ENCODE data around the gene SLC38A3.

The SLC38A3 gene

GRCh38 chr3:50232303-50232702, 27.2 kb downstream of the SLC38A3 start:
- Histone ChIP-seq H3K27ac (replicated peaks) (no peak overlapping the region), H3K27me3 (ENCODE audit: insufficient read depth, poor library complexity, severe bottlenecking) (no peaks in the 10 kb centered on the region), H3K4me3 (replicated peaks; ENCODE audit: insufficient read depth, low read length) (no peak overlapping the region)
- no peak for DNase-seq (ENCODE audit: low read depth in 1 of 2, low spot score in 1 of 2)
- TF ChIP-seq POLR2AphosphoS5 (IDR thresholded peaks at IDR 0.05; ENCODE audit: low read depth) (no peak), GABPA (IDR thresholded peaks at IDR 0.05; ENCODE audit: low read depth) (no peak), CTCF (IDR thresholded peaks at IDR 0.05; ENCODE audit: insufficient read depth, low read length) (no peak)

- H3K4me3 ChIP-seq (replicated peaks; ENCODE audit: insufficient read depth, low read length): no peak overlapping the region
- no peak for TF ChIP-seq POLR2AphosphoS5 (IDR thresholded peaks at IDR 0.05; ENCODE audit: low read depth)
- TF ChIP-seq SPI1 (IDR thresholded peaks at IDR 0.05; ENCODE audit: borderline replicate concordance, low read depth): no peak
- TF ChIP-seq CTCF (IDR thresholded peaks at IDR 0.05; ENCODE audit: insufficient read depth, low read length): no peak
- no peak for TF ChIP-seq GABPA (IDR thresholded peaks at IDR 0.05; ENCODE audit: low read depth)
- TF ChIP-seq, protein P1, sequence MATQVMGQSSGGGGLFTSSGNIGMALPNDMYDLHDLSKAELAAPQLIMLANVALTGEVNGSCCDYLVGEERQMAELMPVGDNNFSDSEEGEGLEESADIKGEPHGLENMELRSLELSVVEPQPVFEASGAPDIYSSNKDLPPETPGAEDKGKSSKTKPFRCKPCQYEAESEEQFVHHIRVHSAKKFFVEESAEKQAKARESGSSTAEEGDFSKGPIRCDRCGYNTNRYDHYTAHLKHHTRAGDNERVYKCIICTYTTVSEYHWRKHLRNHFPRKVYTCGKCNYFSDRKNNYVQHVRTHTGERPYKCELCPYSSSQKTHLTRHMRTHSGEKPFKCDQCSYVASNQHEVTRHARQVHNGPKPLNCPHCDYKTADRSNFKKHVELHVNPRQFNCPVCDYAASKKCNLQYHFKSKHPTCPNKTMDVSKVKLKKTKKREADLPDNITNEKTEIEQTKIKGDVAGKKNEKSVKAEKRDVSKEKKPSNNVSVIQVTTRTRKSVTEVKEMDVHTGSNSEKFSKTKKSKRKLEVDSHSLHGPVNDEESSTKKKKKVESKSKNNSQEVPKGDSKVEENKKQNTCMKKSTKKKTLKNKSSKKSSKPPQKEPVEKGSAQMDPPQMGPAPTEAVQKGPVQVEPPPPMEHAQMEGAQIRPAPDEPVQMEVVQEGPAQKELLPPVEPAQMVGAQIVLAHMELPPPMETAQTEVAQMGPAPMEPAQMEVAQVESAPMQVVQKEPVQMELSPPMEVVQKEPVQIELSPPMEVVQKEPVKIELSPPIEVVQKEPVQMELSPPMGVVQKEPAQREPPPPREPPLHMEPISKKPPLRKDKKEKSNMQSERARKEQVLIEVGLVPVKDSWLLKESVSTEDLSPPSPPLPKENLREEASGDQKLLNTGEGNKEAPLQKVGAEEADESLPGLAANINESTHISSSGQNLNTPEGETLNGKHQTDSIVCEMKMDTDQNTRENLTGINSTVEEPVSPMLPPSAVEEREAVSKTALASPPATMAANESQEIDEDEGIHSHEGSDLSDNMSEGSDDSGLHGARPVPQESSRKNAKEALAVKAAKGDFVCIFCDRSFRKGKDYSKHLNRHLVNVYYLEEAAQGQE (IDR thresholded peaks at IDR 0.05; ENCODE audit: insufficient replicate concordance, low read depth): no peak
- H3K27me3 ChIP-seq (ENCODE audit: insufficient read depth, poor library complexity, severe bottlenecking): no peaks in the 10 kb centered on the region
- no peak overlapping the region for H3K27ac ChIP-seq (replicated peaks)
- no peak for DNase-seq (ENCODE audit: low read depth in 1 of 2, low spot score in 1 of 2)
Observed at GRCh38 chr3:50233176-50233575, 28.1 kb downstream of the SLC38A3 start.

DNA sequence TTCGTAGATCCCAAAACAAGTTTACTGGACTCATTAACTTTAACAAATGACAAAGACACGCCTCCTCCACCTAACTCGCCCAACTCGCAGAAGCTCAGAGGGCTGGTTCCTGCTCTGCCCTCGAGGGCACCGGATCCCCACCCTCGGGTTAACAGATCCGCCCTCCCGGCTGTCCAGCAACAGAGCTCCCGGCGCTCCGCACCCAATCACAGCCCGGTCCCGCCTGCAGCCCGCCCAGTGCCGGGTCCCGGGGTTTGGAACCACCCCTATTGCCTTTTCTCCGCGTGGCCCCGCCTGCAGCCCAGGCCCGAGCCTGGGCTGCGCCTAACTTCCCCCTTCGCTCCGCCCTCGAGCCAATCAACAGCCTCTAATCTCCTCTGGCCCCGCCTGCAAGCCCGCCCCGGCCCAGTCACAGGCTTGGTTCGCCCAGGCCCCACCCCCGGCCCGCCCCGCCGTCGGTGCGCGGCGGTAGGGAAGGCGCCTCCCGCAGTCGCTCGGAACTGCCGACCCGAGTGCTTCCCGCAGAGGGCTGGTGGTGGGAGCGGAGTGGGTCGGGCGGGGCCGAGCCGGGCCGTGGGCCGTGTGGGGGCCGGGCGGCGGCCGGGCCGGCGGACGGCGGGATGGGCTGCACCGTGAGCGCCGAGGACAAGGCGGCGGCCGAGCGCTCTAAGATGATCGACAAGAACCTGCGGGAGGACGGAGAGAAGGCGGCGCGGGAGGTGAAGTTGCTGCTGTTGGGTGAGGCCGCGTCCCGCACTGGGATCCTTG, 30.8 kb downstream of the SLC38A3 start, which contains the start of gene GNAI2:
GNAI2 (plus strand) TSS at position 489 of the 768 bp plus-strand sequence; CDS start at position 621, 132 bp downstream.
- TF ChIP-seq, protein P1 (IDR thresholded peaks at IDR 0.05; ENCODE audit: insufficient replicate concordance, low read depth): peak; percentile 70
- TF ChIP-seq CTCF (IDR thresholded peaks at IDR 0.05; ENCODE audit: insufficient read depth, low read length): no peak
- TF ChIP-seq POLR2AphosphoS5 (IDR thresholded peaks at IDR 0.05; ENCODE audit: low read depth): peak; percentile 63
- no peak for TF ChIP-seq GABPA (IDR thresholded peaks at IDR 0.05; ENCODE audit: low read depth)
- TF ChIP-seq SPI1 (IDR thresholded peaks at IDR 0.05; ENCODE audit: borderline replicate concordance, low read depth): no peak
- peak; percentile 95 to 99 for DNase-seq (ENCODE audit: low read depth in 1 of 2, low spot score in 1 of 2)
- peak within 1 kb of the TSS; percentile 84 for H3K27ac ChIP-seq (replicated peaks)
- H3K27me3 ChIP-seq (ENCODE audit: insufficient read depth, poor library complexity, severe bottlenecking): no peaks in the 10 kb centered on the region
- peak within 1 kb of the TSS; percentile 92 for H3K4me3 ChIP-seq (replicated peaks; ENCODE audit: insufficient read depth, low read length)

Measured in HL-60 (cell line).